Jurkat, Clone E6-1 (cell line): ENCODE data around the gene TMEM174.
"Not testable (repeated sequence)": the region's sequence is repeated elsewhere in the genome, so short reads cannot be mapped to it uniquely, and the experiment has no call there.

Experiments
- DNase-seq: peaks from one replicate; pipeline ENCODE4 v3.0.0-alpha.2; 2011; ENCODE audit warnings: low read depth, low spot score
- H3K4me3 ChIP-seq: 2 replicates; pipeline ENCODE4 v1.5.1; 2011; ENCODE audit warnings: mild to moderate bottlenecking, low read length, control low read depth, moderate library complexity

TMEM174 gene

DNA sequence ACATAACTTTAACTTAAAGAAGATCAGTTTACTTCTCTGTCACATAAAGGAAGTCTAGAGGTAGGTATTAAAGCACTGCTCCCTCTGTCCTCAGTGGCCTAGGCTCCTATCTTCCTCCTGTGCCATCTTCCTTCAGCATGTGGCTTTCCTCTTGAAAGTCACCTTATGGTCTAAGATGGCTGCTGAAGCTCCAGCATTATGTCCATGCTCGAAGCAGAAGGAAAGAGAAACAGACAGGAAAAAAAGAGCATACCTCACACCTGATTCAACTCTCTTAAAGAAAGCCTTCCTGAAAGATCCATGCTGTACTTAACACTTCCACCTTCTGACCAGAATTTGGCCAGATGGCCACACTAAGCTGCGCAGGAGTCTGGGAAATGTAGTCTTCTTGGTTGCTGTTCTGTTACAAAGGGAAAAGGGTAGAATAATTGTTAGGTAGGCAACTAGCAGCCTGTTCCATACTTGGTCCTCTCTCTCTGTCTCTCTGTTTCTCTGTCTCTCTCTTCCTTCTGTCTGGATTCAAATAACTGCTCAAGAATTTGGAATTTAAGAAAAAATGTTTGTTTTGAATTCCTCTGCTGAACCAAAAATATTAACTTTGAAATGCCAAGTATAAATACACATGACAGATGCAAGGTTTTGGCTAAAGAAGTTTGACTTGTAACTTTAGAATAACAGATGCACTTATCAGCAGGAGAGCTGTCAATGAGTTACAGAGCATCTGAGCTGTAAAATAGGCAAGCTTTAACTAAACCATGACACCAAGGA lies 16.0 kb downstream of the TMEM174 start:
- H3K4me3 ChIP-seq = no peak overlapping the region
- no peak for DNase-seq

DNA sequence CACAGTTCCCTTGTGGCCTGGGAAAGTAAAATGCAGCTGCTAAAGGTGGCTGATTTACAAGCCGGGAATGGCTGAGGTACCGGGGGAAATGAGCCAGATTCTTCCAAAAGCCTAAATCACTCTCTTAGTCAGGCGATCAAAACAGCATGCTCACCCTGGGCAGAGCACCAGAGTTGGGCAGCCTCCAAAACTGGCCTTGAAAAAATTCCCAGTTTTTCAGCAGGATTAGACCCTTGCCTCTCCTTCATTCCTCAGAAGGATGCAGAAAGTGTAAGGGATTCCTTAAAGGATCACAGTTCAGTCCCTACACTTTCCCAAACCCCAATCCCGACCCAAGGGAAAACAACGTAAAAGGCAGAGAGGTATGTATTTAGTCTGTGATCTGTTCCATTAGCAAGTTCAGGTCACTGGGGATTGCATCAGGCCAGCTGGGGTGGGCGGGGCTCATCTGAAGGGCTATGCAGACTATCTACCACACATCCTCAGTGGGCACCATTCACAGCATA lies 16.9 kb downstream of the TMEM174 start:
- no peak for DNase-seq
- H3K4me3 ChIP-seq = no peak overlapping the region

DNA sequence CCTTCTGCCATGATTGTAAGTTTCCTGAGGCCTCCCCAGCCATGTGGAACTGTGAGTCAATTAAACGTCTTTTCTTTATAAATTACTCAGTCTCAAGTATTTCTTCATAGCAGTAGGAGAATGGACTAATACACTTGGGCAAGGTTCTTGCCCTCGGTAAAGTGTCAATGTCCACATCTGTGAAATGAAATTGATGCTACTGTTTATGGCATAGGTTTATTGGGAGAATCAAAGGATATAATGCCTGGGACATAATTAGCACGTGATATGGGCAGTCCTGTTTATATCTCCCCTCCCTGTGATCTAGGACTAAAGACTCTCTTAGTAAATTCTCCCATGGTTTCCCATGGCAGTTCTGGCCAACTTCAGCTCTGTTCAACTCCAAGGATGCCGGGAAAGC lies 19.4 kb downstream of the TMEM174 start:
- no peak for DNase-seq
- H3K4me3 ChIP-seq = no peak overlapping the region

DNA sequence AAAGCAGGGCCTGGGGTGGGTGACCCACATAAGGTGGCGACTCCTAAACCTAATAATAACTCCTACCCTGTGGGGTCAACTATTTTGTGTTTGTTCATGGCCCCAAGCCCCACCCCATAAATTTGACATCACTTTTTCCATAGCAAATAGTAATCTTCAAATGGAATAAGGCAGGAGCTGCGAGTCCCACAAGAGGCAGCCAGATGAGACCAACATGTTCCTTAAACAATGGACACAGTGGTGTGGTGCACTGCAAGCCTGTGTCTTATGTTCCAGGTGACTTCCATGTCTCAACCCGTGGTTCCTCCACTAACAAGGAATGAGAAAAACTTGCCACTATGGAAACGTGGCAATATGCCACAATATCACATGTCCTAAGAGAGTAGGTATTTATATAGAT lies 20.6 kb downstream of the TMEM174 start:
- H3K4me3 ChIP-seq = no peak overlapping the region
- no peak for DNase-seq

DNA sequence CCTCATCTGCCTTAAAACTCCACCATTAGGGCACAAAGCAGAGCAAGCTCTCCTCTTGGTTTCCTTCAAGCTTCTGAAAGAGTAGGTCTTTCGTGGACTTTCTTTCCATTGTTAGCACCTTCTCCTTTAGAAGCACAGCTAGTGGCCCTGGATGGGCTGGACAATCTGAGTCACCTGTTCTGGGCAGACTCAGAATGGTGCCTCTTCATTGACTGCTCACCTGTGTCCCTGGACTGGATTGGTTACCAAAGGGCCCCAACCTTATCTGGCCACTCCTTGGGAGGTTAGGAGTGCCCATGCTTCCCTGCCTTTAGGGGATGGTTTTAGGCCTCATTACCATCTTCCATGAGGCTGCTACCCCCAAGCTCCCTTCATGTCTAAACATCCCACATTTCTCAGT lies 23.2 kb downstream of the TMEM174 start:
- no peak for DNase-seq
- no peak overlapping the region for H3K4me3 ChIP-seq

DNA sequence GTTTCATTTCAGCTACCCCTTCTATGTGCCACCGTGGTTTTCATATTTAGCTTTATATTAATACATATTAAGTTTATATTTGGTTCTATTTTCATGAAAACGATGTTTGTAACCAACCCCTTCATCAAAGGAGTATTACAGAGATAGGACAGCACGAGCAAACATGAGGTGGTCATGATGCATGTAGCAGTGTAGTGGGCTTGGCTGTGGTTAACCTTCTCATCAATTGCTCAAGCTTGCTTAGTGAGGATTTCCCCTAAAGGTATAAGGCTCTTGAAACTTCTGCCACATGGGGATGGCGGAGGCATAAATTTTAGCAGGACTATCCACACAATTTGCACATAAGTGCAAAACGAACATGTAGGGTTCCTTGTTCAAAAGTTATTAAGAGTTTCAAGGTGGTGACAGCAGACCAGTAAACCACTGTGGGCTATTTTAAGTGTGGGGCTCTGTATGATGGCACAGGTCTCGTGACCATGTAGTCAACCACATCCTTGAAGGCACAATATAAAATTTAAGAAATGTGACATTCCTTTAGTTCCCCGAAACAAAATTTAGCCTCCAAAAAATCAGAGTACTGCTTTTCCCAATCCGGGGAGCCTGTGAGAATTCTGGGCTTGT lies 24.8 kb downstream of the TMEM174 start:
- DNase-seq = peak; percentile 80

DNA sequence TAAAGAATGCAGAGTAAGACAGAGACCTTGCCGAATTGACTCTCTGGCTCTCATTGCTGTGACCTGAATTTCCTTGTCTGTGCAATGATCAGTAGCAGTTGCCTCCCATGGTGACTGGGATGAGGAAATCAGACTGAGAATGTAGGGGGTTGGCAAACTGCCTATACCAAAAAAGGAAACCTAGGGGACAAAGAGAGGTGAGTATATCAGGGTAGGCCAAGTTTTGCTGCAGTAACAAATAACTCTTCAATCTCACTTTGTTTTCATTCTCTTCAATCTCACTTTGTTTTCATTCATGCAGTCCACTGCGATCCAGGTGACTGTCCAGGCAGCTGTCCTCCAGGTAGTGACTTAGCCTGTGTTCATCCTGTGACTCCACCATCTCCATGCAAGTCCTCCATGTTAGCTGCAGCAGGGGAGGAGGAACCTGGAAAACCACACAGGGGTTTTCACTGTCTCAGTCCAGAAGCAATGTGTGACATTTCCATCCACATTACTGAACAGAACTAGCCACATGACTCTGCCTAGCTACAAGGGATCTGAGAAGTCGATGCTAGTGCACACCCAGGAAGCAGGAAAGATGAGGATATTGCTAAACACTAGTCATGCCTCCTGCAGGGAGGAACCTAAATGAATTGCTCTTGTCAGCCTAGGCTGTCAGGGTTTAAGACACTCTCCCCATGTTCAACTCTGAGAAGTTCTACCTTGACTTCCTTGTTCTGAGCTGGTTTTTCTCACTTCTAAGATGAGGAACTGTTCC lies 26.0 kb downstream of the TMEM174 start:
- no peak for DNase-seq
- H3K4me3 ChIP-seq = no peak overlapping the region

More for the DNA sequence above, 24.8 kb downstream of the TMEM174 start:
- no peak overlapping the region for H3K4me3 ChIP-seq

DNA sequence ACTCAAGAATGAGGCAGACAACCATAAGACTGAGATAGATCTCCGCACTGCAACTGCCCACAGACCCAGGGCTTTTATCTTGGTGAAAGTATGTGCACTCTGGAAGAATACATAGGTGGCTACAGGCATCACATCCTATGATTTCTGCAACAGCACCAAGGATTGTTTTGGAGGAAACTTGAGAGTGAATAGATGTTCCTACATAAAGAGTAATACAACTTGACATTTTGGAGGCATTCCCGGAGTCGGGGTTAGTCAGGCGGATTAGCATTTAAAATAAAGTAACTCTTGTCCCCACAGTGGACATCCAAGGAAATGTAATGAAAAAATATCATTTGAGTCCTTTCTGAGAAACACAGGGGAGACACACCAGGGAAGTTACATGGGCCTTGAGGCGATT lies 26.7 kb downstream of the TMEM174 start:
- H3K4me3 ChIP-seq = no peak overlapping the region
- no peak for DNase-seq

DNA sequence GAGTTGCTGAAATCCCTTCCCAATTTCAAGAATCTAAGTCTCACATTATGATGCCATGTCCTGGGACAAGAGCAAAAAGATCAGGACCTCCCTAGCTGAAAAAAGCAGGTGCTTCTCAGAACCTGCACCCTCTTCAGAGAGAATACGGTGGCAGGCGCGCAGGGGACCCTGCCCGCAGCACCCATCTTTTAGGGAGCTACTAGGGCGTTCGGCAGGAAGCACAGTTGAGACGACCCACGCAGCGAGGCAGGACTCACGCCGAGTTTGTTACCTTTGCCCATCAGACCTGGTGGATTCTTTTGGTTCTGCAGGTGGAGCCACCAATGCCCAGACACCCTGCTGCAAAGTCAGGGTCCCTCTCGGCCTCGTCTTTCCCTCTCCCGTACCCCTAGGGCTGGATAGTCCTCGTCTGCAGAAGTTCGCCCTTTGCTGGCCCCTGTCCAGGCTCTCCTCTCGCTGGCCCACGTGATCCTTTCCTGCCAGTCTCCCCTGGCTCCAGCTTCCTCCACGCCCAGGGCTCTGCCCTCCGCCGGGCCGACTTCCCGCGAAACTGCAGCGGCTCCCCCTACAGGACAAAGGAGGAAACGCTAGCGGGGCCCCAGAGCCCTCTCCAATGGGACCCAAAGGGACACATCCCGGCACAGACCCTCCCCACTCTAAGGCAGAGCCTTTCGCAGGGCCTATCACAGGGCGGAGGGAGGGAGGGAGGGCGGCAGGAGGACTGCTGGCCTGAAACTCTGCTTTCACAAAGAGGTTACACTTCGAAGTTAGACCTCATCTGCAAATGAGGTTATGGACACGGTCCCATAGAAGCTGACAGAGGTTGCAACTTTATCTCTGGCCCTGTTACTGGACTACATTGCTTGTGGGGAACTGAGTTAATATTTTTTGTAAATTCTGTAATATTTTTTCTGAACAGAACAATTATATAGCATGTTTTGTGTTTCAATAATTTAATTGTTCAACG lies 28.8 kb downstream of the TMEM174 start:
- no peak overlapping the region for H3K4me3 ChIP-seq
- peak; percentile 37 for DNase-seq

DNA sequence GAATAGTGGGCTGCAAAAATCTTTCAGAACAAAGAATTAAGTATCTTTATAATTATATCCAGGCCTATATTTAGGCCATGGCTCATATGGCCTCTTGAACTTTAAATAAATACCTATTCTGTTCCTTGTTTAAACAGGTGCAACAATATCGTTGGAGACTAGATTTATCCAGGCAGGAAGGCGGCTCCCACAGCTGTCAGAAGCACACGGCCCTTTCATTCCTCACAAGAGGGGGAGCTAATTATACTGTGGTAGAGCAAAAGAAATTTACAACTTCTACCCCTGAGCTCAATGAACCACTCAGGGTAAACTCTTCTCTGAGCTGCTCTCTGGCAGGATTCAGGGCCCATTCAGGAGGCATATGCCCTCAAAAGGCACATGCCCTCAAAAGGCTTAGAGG lies 31.3 kb downstream of the TMEM174 start:
- peak; percentile 53 for DNase-seq

DNA sequence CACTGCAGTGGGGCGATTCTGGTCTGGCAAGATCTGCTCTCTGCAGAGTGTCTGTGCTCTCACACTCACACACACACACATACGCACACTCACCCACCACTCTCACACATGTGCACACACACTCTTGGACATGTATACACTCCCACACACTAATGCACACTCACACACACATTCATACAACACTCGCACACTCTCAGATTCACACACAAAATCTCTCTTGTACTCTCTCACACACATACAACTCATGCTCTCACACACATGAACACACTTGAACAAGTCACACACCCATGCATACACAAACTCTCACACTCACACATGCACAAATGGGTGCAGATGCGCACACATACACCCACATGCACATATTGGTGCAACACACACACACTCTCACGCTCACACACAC lies 31.7 kb downstream of the TMEM174 start:
- H3K4me3 ChIP-seq = no peak overlapping the region
- DNase-seq = no peak

More for the DNA sequence above, 31.3 kb downstream of the TMEM174 start:
- H3K4me3 ChIP-seq = no peak overlapping the region

DNA sequence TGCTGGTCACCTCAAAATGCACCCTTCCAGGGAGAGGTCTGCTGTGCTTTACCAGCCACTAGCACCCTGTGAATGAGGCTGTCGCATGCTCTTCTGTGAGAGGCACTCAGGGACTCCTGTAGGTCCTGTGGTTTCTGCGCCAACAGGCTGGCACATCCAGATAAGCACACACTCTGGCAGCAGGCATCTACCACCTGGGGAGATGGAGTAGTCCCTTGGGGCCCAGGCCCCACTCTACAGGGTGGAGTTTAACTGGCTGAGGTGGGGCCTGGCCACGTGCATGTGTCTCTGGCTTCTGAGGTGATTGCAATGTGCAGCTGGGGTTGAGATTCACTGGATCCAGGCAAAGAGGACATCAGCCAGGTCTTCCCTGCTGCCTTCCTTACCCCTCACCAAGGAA lies 32.3 kb downstream of the TMEM174 start:
- peak; percentile 94 for DNase-seq
- H3K4me3 ChIP-seq = no peak overlapping the region

DNA sequence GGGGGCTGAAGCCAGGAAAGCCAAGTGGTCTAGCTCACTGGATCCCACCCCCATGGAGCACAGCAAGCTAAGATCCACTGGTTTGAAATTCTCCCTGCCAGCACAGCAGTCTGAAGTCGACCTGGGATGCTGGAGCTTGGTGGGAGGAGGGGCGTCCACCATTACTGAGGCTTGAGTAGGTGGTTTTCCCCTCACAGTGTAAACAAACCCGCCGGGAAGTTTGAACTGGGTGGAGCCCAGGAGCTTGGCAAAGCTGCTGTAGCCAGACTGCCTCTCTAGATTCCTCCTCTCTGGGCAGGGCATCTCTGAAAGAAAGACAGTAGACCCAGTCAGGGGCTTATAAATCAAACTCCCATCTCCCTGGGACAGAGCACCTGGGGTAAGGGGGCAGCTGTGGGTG lies 34.2 kb downstream of the TMEM174 start:
- DNase-seq, H3K4me3 ChIP-seq: not testable (repeated sequence)

DNA sequence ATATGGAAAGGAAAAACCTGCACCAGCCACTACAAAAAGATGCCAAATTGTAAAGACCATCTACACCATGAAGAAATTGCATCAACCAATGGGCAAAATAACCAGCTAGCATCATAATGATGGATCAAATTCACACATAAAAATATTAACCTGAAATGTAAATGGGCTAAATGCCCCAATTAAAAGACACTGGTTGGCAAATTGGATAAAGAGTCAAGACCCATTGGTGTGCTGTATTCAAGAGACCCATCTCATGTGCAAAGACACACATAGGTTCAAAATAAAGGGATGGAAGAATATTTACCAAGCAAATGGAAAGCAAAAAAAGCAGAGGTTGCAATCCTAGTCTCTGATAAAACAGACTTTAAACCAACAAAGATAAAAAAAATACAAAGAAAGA lies 36.1 kb downstream of the TMEM174 start:
- not testable (repeated sequence) for H3K4me3 ChIP-seq, DNase-seq

DNA sequence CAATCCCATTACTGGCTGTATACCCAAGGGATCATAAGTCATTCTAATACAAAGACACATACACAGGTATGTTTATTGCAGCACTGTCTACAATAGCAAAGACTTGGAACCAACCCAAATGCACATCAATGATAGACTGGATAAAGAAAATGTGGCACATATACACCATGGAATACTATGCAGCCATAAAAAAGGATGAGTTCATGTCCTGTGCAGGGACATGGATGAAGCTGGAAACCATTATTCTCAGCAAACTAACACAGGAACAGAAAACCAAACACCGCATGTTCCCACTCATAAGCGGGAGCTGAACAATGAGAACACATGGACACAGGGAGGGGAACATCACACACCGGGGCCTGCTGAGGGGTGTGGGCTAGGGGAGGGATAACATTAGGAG lies 39.7 kb downstream of the TMEM174 start:
- not testable (repeated sequence) for H3K4me3 ChIP-seq, DNase-seq

DNA sequence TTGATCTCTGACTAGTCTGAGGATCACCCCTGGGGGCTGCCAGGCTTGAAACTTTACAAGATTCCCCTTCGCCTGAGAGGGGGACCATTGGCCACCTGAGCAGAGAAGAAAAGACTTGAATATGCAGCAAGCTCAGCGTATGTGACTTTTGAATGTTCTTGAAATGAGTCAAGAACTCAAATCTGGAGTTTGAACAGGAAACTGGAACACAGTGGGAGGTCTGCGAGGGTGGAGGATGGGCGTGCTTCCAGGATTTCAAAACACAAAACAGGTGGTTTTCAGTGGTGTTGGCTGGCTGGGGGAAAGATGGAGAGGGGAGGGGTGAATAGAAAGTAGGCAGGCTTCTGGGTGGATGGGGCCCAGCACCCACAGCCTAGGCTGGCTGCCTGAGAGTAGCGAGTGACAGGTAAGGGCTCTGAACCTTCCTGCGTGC lies 40.6 kb downstream of the TMEM174 start:
- no peak for DNase-seq
- H3K4me3 ChIP-seq = no peak overlapping the region

DNA sequence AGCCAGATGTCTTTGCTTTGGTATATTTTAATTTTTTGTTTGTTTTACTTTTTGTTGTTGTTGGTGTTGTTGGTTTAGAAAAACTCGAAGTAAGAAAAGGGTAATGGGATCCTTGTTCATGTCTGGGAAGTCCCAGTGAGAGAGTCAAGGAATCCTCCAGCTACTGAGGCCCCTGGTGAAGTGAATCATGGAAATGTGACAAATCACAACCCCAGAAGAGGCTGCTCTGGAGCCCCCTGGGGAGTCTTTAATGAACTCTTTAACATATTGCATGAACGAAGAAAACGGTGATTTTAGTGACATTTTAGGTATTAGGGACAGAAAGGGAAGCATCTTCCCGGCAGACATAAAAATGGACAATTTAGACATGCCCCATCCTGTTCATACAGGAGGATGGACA lies 41.3 kb downstream of the TMEM174 start:
- H3K4me3 ChIP-seq = no peak overlapping the region
- no peak for DNase-seq

DNA sequence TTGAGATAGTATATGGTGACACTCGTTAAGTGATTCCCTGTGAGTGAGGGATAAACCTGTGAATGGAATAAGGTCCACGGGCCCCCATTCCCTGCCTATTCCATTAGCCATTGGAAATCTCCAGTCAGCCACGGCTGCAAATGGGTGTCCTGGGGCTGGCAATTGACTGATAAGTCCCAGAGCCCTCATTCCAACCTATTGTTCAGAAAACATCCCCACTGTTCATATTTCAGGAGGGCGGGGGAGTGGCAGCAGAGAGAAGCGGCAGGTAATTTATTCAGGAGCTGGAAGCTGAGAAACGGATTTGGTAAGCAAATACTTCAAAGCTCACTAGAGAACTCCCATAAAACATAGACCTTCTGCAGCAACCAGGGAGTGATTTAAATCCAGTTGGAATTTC lies 42.0 kb downstream of the TMEM174 start:
- no peak overlapping the region for H3K4me3 ChIP-seq
- DNase-seq = no peak

DNA sequence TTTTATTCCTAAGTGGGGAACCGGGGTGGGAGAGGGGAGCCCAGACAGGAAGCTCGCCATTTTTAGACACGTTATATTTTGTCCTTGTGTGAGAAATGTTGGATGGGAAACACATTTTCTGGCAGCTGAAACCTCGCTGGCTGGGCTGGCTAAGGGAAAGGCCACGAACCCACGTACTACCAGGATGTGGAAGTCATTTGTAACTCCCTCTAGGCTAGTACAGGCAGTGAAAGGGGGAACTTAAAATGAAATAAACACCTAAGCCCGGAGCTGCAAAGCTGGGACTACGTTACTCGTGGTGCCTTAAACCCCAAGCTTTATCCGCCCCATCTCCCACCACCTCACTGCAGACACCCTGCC lies 42.5 kb downstream of the TMEM174 start:
- no peak for DNase-seq
- H3K4me3 ChIP-seq = no peak overlapping the region
